GM19240 (cell line): ENCODE results near the gene R3HDML.

ENCODE experiments used
- DNase-seq: peaks from one replicate; pipeline ENCODE4 v3.0.0; 2011; ENCODE audit warnings: low spot score; ENCODE audit not compliant: insufficient read length

The R3HDML gene

DNA sequence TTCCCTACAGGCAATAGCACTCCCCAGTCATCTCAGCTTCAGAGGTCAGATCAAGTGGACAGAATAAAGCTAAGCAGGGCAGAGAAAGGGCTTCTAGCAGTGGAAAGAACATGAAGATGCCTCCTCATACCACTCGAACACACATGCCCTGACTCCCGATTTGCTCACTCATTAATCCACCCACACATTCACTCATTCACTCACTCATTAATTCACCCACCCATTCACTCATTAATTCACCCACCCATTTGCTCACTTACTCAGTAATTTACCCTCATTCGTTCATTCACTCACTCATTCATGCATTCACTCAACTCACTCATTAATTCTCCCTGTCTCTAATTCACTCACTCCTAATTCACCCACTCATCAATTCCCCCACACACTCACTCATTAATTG lies 62.6 kb downstream of the R3HDML start:
- no peak for DNase-seq

DNA sequence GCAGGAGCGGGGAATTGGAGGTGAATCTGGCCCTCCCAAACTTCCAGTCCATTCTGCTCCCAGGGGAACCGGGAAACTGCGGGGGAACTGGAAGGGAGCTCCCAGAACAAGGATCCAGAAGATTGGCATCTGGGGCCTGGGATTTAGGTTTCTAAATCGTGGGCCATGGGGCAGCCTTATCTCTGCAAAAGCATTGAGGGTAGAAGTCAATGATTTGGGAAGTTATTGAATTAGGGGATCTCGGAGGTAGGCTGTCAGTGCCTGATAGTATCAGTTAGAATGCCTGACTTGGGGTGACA lies 63.8 kb downstream of the R3HDML start:
- no peak for DNase-seq
